Suprapubic skin (tissue), 4 donors: ENCODE results near the gene EPHB3. TPM values are rescaled to one million over a fixed set of nuclear protein-coding genes. Genes with fewer than 3 reads are reported as not detected.

ENCODE experiments used
- DNase-seq, 2 donors: peaks; one replicate each; pipeline ENCODE4 v3.0.0-alpha.2; 2019; ENCODE audit warnings: low spot score in 2 of 2
- H3K27ac ChIP-seq: fragments of 200-600 bp; sonication (generic); one replicate; pipeline ENCODE4 v1.5.1; 2019
- H3K27me3 ChIP-seq: fragments of 200-600 bp; sonication (generic); one replicate; pipeline ENCODE4 v1.5.1; 2019
- H3K36me3 ChIP-seq: fragments of 200-600 bp; sonication (generic); one replicate; pipeline ENCODE4 v1.5.1; 2019
- H3K4me1 ChIP-seq: fragments of 200-600 bp; sonication (generic); one replicate; pipeline ENCODE4 v1.5.1; 2019
- H3K4me3 ChIP-seq: fragments of 200-600 bp; sonication (generic); one replicate; pipeline ENCODE4 v1.5.1; 2019; ENCODE audit warnings: mild to moderate bottlenecking
- H3K9me3 ChIP-seq: fragments of 200-600 bp; sonication (generic); one replicate; pipeline ENCODE4 v1.5.1; 2019
- EP300 ChIP-seq: sonication (generic); formaldehyde crosslinking; IDR thresholded peaks from one replicate; pipeline ENCODE4 v1.6.1; 2017; ENCODE audit warnings: antibody characterized with exemption
- POLR2A ChIP-seq, 2 donors: fragments of 450-650 bp; IDR thresholded peaks; one replicate each; pipeline ENCODE4 v1.6.1; 2017; ENCODE audit warnings: antibody characterized with exemption in 2 of 2, mild to moderate bottlenecking in 2 of 2, moderate library complexity in 2 of 2
- POLR2AphosphoS5 ChIP-seq, 3 donors: sonication (generic); formaldehyde crosslinking; IDR thresholded peaks; one replicate each; pipeline ENCODE4 v1.6.1; 2017; ENCODE audit warnings: antibody characterized with exemption in 3 of 3
- WGBS: methylation state at CpG from one replicate; pipeline ENCODE4 v1.1.5; 2018; 5-methylcytosine and 5-hydroxymethylcytosine counted together
- total RNA-seq, 4 donors: library from RNA; depleted of rRNA; stranded (reverse); fragments of >200 nt; gene quantifications; one replicate each; pipeline ENCODE4 v1.1.0, GENCODE V29; 2016
- TF ChIP-seq, protein P1 (sequence below), 2 donors: fragments of 200-600 bp in 1 of 2; fragments of 450-650 bp in 1 of 2; sonication (generic) in 1 of 2; IDR thresholded peaks; one replicate each; pipeline ENCODE4 v1.5.1; 2016 to 2019; ENCODE audit warnings: antibody characterized with exemption in 2 of 2, mild to moderate bottlenecking in 1 of 2, moderate library complexity in 1 of 2

The EPHB3 gene
- total RNA-seq, 4 donors from 2014 or later: 84.5 to 152 (median 108) TPM

DNA sequence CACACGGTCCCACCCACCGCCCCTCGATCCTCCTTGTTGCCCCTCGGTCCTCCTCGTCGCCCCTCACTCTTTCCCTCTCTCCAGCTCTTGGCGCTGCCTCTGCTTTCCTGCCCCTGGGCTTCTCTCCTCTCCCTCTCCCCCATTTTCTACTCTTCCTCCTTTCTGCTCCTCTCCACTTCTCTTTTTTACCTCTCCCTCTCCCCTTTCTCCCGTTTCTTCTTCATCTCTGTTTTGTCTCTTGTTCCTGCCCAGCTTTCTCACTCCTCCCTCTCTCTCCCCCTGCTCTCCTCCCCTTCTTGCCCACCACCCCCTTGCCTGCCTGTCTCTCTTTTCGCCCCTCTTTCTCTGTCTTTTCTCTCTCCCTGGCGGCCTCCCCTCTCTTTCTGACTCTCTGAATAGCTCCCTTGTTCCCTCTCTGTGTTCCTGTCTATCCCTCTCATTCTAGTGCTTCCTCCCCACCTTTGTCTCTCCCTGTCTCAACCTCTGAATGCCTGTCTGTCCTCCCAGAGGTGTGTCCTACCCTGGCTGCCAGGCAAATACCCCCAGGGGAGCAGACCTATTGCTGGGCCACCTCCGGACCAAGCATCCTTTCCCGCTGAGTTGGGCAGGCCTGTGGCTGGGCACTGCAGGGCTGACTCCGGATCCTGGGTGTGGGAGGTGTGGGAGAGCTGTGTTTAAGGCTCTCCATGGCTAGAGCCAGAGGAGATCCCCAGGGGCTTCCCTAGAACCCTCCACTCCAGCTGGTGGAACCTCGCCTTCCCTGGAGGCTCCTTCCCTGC, 41.0 kb downstream of the EPHB3 start:
- TF ChIP-seq POLR2A (IDR thresholded peaks at IDR 0.05) (no peak), POLR2AphosphoS5 (IDR thresholded peaks at IDR 0.05) (no peak), EP300 (no peak)
- TF ChIP-seq, protein P1, sequence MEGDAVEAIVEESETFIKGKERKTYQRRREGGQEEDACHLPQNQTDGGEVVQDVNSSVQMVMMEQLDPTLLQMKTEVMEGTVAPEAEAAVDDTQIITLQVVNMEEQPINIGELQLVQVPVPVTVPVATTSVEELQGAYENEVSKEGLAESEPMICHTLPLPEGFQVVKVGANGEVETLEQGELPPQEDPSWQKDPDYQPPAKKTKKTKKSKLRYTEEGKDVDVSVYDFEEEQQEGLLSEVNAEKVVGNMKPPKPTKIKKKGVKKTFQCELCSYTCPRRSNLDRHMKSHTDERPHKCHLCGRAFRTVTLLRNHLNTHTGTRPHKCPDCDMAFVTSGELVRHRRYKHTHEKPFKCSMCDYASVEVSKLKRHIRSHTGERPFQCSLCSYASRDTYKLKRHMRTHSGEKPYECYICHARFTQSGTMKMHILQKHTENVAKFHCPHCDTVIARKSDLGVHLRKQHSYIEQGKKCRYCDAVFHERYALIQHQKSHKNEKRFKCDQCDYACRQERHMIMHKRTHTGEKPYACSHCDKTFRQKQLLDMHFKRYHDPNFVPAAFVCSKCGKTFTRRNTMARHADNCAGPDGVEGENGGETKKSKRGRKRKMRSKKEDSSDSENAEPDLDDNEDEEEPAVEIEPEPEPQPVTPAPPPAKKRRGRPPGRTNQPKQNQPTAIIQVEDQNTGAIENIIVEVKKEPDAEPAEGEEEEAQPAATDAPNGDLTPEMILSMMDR (IDR thresholded peaks at IDR 0.05): no peak
- Histone ChIP-seq H3K27me3 (peaks cover 11% of the 10 kb centered on the region), H3K4me3 (peak overlapping the region; percentile 41), H3K4me1 (peaks cover 66% of the 10 kb centered on the region), H3K36me3 (no peaks in the 10 kb centered on the region), H3K27ac (peak overlapping the region; percentile 86), H3K9me3 (no peaks in the 10 kb centered on the region)
- DNase-seq: no peak
- WGBS: 21% methylated on average over 14 of the region's 14 CpGs

GRCh38 chr3:184603151-184604030, 41.8 kb downstream of the EPHB3 start:
- peak overlapping the region; percentile 86 for H3K27ac ChIP-seq
- 48% methylated on average over 20 of the region's 20 CpGs for WGBS
- TF ChIP-seq POLR2A (IDR thresholded peaks at IDR 0.05) (no peak), EP300 (no peak), POLR2AphosphoS5 (IDR thresholded peaks at IDR 0.05) (no peak)
- TF ChIP-seq, protein P1 (IDR thresholded peaks at IDR 0.05): no peak
- H3K4me1 ChIP-seq: peaks cover 58% of the 10 kb centered on the region
- no peak for DNase-seq
- H3K36me3 ChIP-seq: no peaks in the 10 kb centered on the region
- H3K4me3 ChIP-seq: peak overlapping the region; percentile 54
- H3K27me3 ChIP-seq: peaks cover 11% of the 10 kb centered on the region
- H3K9me3 ChIP-seq: no peaks in the 10 kb centered on the region

DNA sequence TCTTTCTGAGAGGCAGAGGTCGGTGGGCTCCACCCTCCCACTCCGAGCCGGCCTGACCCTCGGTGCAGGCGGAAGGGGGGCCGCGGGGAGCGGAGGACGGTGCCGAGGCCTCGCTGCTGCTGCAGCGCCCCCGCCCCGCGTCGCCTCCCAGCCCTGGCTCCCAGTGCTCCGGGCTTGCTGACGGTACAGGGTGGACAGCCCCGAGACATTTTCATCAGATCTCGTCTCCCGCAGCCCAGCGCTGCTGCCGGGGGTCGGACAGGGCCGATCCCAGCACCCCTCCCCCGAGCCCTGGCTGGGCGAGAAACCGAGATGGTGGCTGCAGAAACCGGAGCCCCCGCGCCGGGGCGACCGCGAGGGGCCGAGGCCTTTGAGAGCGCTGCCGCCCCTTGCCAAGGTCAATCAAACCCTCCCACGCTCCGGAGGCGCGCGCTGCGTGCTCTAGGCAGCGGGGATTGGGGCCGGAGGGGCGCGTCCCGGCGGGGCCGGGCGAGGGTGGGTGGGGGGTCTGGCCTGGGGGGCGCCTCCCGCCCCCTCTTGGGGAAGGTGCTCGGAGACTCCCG, 42.5 kb downstream of the EPHB3 start:
- H3K36me3 ChIP-seq: no peaks in the 10 kb centered on the region

DNA sequence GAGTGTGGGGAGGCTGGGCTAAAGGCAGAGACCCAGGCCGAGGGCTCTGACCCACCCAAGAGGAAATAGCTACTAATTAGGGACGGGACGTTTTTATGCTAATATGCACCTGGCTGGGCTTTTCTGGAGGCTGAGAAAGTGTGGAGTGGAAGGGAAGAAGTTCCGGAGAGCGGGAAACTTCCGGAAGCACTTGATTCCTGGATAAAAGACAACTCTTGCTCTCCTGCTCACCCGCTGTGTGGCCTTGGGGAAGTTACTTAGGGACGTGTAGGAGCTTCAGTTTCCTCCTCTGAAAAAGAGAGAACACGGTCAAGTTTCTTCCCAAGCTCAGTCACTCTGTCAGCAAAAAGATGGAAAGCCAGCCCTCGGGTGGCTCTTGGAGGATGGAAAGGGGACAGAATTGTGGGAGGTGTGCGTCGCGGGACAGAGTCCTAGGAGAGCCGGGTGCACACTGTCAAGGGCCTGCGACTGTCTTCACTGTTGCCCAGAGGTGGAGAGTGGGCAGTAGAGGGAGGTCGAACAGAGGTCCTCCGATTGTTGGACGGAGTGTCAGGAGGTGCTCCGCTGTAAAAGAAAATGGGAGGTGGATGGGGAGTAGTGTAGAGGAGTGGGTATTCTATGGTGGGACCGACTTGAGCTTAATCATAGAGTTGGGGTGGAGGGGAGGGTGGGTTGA, 43.2 kb downstream of the EPHB3 start:
- no peaks in the 10 kb centered on the region for H3K9me3 ChIP-seq
- H3K4me1 ChIP-seq: peaks cover 52% of the 10 kb centered on the region
- peaks cover 11% of the 10 kb centered on the region for H3K27me3 ChIP-seq
- peak overlapping the region; percentile 54 for H3K4me3 ChIP-seq
- H3K27ac ChIP-seq: peak overlapping the region; percentile 86
- TF ChIP-seq, protein P1 (IDR thresholded peaks at IDR 0.05): no peak
- no peak for TF ChIP-seq POLR2AphosphoS5 (IDR thresholded peaks at IDR 0.05)
- TF ChIP-seq EP300: no peak
- no peak for TF ChIP-seq POLR2A (IDR thresholded peaks at IDR 0.05)
- 56% methylated on average over 20 of the region's 20 CpGs for WGBS
- no peak for DNase-seq
- no peaks in the 10 kb centered on the region for H3K36me3 ChIP-seq

More for the DNA sequence above, 42.5 kb downstream of the EPHB3 start:
- TF ChIP-seq, protein P1 (IDR thresholded peaks at IDR 0.05): no peak
- TF ChIP-seq POLR2AphosphoS5 (IDR thresholded peaks at IDR 0.05) (no peak), EP300 (no peak), POLR2A (IDR thresholded peaks at IDR 0.05) (no peak)
- 6% methylated on average over 32 of the region's 56 CpGs for WGBS
- H3K27me3 ChIP-seq: peaks cover 11% of the 10 kb centered on the region
- DNase-seq: no peak
- H3K9me3 ChIP-seq: no peaks in the 10 kb centered on the region
- peak overlapping the region; percentile 54 for H3K4me3 ChIP-seq
- H3K27ac ChIP-seq: peak overlapping the region; percentile 86
- peaks cover 52% of the 10 kb centered on the region for H3K4me1 ChIP-seq
